HK-2 (cell line): ENCODE data around the gene ZNF133.

Experiments
- DNase-seq: peaks from one replicate; pipeline ENCODE4 v3.0.0-alpha.2; 2018; ENCODE audit not compliant: unreplicated experiment

The ZNF133 gene

GRCh38 chr20:18361678-18362077, 73.4 kb downstream of the ZNF133 start:
- DNase-seq = no peak

- DNase-seq = no peak
Measured at GRCh38 chr20:18362916-18363315, 74.6 kb downstream of the ZNF133 start.

- no peak for DNase-seq
Measured at GRCh38 chr20:18363708-18364107, 75.4 kb downstream of the ZNF133 start.

GRCh38 chr20:18364768-18365167, 76.4 kb downstream of the ZNF133 start:
- no peak for DNase-seq
